Activated naive CD8-positive, alpha-beta T cell treated with anti-CD3 and anti-CD28 coated beads, Interleukin-2, amount 10 ng/mL, durations not matched to agents 7 days and 5 days (primary cell): ENCODE results near the gene CABP1. TPM values are rescaled to one million over a fixed set of nuclear protein-coding genes. Genes with fewer than 3 reads are reported as not detected.
A peak's percentile ranks its signal among the peaks of the same experiment; 100 is the strongest.
"Not testable (repeated sequence)": the region's sequence is repeated elsewhere in the genome, so short reads cannot be mapped to it uniquely, and the experiment has no call there.

Source experiments
- ATAC-seq: fragments of 150-1000 bp; cut with Tn5 transposase; one replicate; pipeline ENCODE4 v1.10.0; 2021; ENCODE audit warnings: low read depth, moderate library complexity
- POLR2A ChIA-PET: fragments of 350-600 bp; sonication (Branson Sonifier 250); formaldehyde crosslinking; loops from one replicate; lab custom pipeline; 2021; ENCODE audit warnings: antibody characterized with exemption; lab: Charles Lee
- DNase-seq: peaks from one replicate; pipeline ENCODE4 v3.0.0; 2021
- H3K27ac Mint-ChIP-seq: one replicate; pipeline ENCODE4 v1.8.0; 2022; ENCODE audit warnings: mild to moderate bottlenecking, mixed read lengths
- H3K27me3 Mint-ChIP-seq: one replicate; pipeline ENCODE4 v1.8.0; 2022; ENCODE audit warnings: mild to moderate bottlenecking, moderate library complexity, mixed read lengths
- H3K36me3 Mint-ChIP-seq: one replicate; pipeline ENCODE4 v1.8.0; 2021; ENCODE audit warnings: mild to moderate bottlenecking, mixed read lengths
- H3K4me1 Mint-ChIP-seq: one replicate; pipeline ENCODE4 v1.8.0; 2021; ENCODE audit warnings: mixed read lengths
- H3K4me3 Mint-ChIP-seq: one replicate; pipeline ENCODE4 v1.8.0; 2022; ENCODE audit warnings: mild to moderate bottlenecking, moderate library complexity, mixed read lengths
- H3K9me3 Mint-ChIP-seq: one replicate; pipeline ENCODE4 v1.8.0; 2021; ENCODE audit warnings: mixed read lengths
- total RNA-seq, 2 experiments: library from RNA; stranded (reverse); gene quantifications; one replicate each; pipeline ENCODE4 v1.2.3, GENCODE V29; 2021

CABP1 gene
- total RNA-seq = 1 to 10 TPM; 1.4 to 1.7 TPM

- H3K9me3 Mint-ChIP-seq = no peaks in the 10 kb centered on the region
- DNase-seq (peak; percentile 77), ATAC-seq (peak; percentile 78)
- no peak within 1 kb of the TSS for H3K27ac Mint-ChIP-seq
- peak within 1 kb of the TSS; percentile 77 for H3K4me3 Mint-ChIP-seq
- POLR2A ChIA-PET = no interaction called here
- H3K4me1 Mint-ChIP-seq = peaks cover 5% of the 10 kb centered on the region
- H3K27me3 Mint-ChIP-seq = peaks cover 46% of the 10 kb centered on the region
- no peaks in the 10 kb centered on the region for H3K36me3 Mint-ChIP-seq
Measured at GRCh38 chr12:120639771-120640721, at the start of gene CABP1. Gene CABP1, plus strand, starts transcription at chr12:120640626. Its CDS starts 60 bp downstream, at chr12:120640686.

- H3K36me3 Mint-ChIP-seq = no peaks in the 10 kb centered on the region
- H3K27ac Mint-ChIP-seq = no peak overlapping the region
- H3K4me1 Mint-ChIP-seq = no peaks in the 10 kb centered on the region
- H3K27me3 Mint-ChIP-seq = peaks cover 2% of the 10 kb centered on the region
- H3K4me3 Mint-ChIP-seq = no peak overlapping the region
- no peaks in the 10 kb centered on the region for H3K9me3 Mint-ChIP-seq
- DNase-seq = no peak
- POLR2A ChIA-PET = interaction anchor here (0.5 kb wide), 1 partner anchor 116 kb away, joined by 5 read pairs; no protein-coding TSS in a partner anchor
- no peak for ATAC-seq
Measured at GRCh38 chr12:120590741-120591407, 49.6 kb upstream of the CABP1 start.

- Mint-ChIP-seq H3K27ac (no peak overlapping the region), H3K4me1 (no peaks in the 10 kb centered on the region), H3K36me3 (no peaks in the 10 kb centered on the region), H3K4me3 (no peak overlapping the region), H3K27me3 (no peaks in the 10 kb centered on the region), H3K9me3 (no peaks in the 10 kb centered on the region)
- POLR2A ChIA-PET = no interaction called here
- DNase-seq (no peak), ATAC-seq (no peak)
Measured at GRCh38 chr12:120592121-120593049, 48.0 kb upstream of the CABP1 start.

- H3K4me3 Mint-ChIP-seq = no peak overlapping the region
- H3K27me3 Mint-ChIP-seq = peaks cover 5% of the 10 kb centered on the region
- H3K27ac Mint-ChIP-seq = no peak overlapping the region
- POLR2A ChIA-PET = no interaction called here
- no peaks in the 10 kb centered on the region for H3K9me3 Mint-ChIP-seq
- DNase-seq (no peak), ATAC-seq (no peak)
- no peaks in the 10 kb centered on the region for H3K36me3 Mint-ChIP-seq
- H3K4me1 Mint-ChIP-seq = no peaks in the 10 kb centered on the region
Measured at GRCh38 chr12:120596901-120597300, 43.5 kb upstream of the CABP1 start.

- Mint-ChIP-seq H3K27me3 (peaks cover 7% of the 10 kb centered on the region), H3K36me3 (no peaks in the 10 kb centered on the region), H3K4me1 (peaks cover 2% of the 10 kb centered on the region), H3K27ac (no peak overlapping the region), H3K9me3 (no peaks in the 10 kb centered on the region), H3K4me3 (no peak overlapping the region)
- no peak for DNase-seq
- no peak for ATAC-seq
- POLR2A ChIA-PET = no interaction called here
Measured at GRCh38 chr12:120597861-120598260, 42.6 kb upstream of the CABP1 start.

GRCh38 chr12:120598674-120599463 is 41.6 kb upstream of the CABP1 start:
- no peak for DNase-seq
- H3K27me3 Mint-ChIP-seq = peaks cover 7% of the 10 kb centered on the region
- no peak overlapping the region for H3K4me3 Mint-ChIP-seq
- H3K4me1 Mint-ChIP-seq = peaks cover 2% of the 10 kb centered on the region
- H3K27ac Mint-ChIP-seq = no peak overlapping the region
- H3K9me3 Mint-ChIP-seq = no peaks in the 10 kb centered on the region
- ATAC-seq = no peak
- POLR2A ChIA-PET = no interaction called here
- no peaks in the 10 kb centered on the region for H3K36me3 Mint-ChIP-seq

GRCh38 chr12:120599672-120600552 is 40.5 kb upstream of the CABP1 start:
- ATAC-seq (no peak), DNase-seq (no peak)
- no peak overlapping the region for H3K27ac Mint-ChIP-seq
- H3K9me3 Mint-ChIP-seq = no peaks in the 10 kb centered on the region
- peaks cover 2% of the 10 kb centered on the region for H3K4me1 Mint-ChIP-seq
- POLR2A ChIA-PET = no interaction called here
- no peak overlapping the region for H3K4me3 Mint-ChIP-seq
- H3K27me3 Mint-ChIP-seq = peaks cover 7% of the 10 kb centered on the region
- H3K36me3 Mint-ChIP-seq = no peaks in the 10 kb centered on the region

GRCh38 chr12:120602416-120602815 is 38.0 kb upstream of the CABP1 start:
- POLR2A ChIA-PET = interaction anchor here (0.7 kb wide), 1 partner anchor 22 kb away, joined by 5 read pairs; no protein-coding TSS in a partner anchor
- ATAC-seq, H3K4me3 Mint-ChIP-seq: not testable (repeated sequence)

GRCh38 chr12:120610560-120610959 is 29.9 kb upstream of the CABP1 start:
- H3K27ac Mint-ChIP-seq = no peak overlapping the region
- POLR2A ChIA-PET = no interaction called here
- no peaks in the 10 kb centered on the region for H3K9me3 Mint-ChIP-seq
- H3K4me3 Mint-ChIP-seq = no peak overlapping the region
- peaks cover 7% of the 10 kb centered on the region for H3K27me3 Mint-ChIP-seq
- no peaks in the 10 kb centered on the region for H3K4me1 Mint-ChIP-seq
- DNase-seq = no peak
- no peaks in the 10 kb centered on the region for H3K36me3 Mint-ChIP-seq
- ATAC-seq = no peak

More at GRCh38 chr12:120602416-120602815, 38.0 kb upstream of the CABP1 start:
- not testable (repeated sequence) for DNase-seq, H3K27ac Mint-ChIP-seq, H3K36me3 Mint-ChIP-seq, H3K4me1 Mint-ChIP-seq, H3K9me3 Mint-ChIP-seq
- H3K27me3 Mint-ChIP-seq = peaks cover 11% of the 10 kb centered on the region

GRCh38 chr12:120611534-120611933 is 28.9 kb upstream of the CABP1 start:
- DNase-seq, H3K9me3 Mint-ChIP-seq, H3K27me3 Mint-ChIP-seq, POLR2A ChIA-PET, H3K36me3 Mint-ChIP-seq, ATAC-seq, H3K4me3 Mint-ChIP-seq, H3K27ac Mint-ChIP-seq, H3K4me1 Mint-ChIP-seq: not testable (repeated sequence)

- Mint-ChIP-seq H3K27ac (no peak overlapping the region), H3K36me3 (no peaks in the 10 kb centered on the region), H3K4me1 (no peaks in the 10 kb centered on the region), H3K4me3 (no peak overlapping the region), H3K9me3 (no peaks in the 10 kb centered on the region), H3K27me3 (peaks cover 15% of the 10 kb centered on the region)
- ATAC-seq (no peak), DNase-seq (no peak)
- POLR2A ChIA-PET = interaction anchor here (0.6 kb wide), 1 partner anchor 45 kb away, joined by 5 read pairs; no protein-coding TSS in a partner anchor
Measured at GRCh38 chr12:120614848-120615247, 25.6 kb upstream of the CABP1 start.
